Neural progenitor cell (in vitro differentiated cells): ENCODE results near the gene LRRC27. TPM values are rescaled to one million over a fixed set of nuclear protein-coding genes. Genes with fewer than 3 reads are reported as not detected.

Source experiments
- DNase-seq: peaks from one replicate; pipeline ENCODE4 v3.0.0-alpha.2; 2016; ENCODE audit warnings: low spot score
- H2AFZ ChIP-seq: fragments of 200-600 bp; sonication (generic); replicated peaks from 2 replicates; pipeline ENCODE4 v1.6.1; 2016; ENCODE audit warnings: antibody characterized with exemption
- H3F3A ChIP-seq: fragments of 200-600 bp; sonication (generic); 2 replicates; pipeline ENCODE4 v1.6.1; 2016; ENCODE audit warnings: antibody characterized with exemption, low read depth
- H3K27ac ChIP-seq: fragments of 200-600 bp; sonication (generic); 2 replicates; pipeline ENCODE4 v1.5.1; 2016; ENCODE audit warnings: mild to moderate bottlenecking
- H3K27me3 ChIP-seq: fragments of 200-600 bp; sonication (generic); 2 replicates; pipeline ENCODE4 v1.6.1; 2016; ENCODE audit warnings: mild to moderate bottlenecking, moderate library complexity
- H3K36me3 ChIP-seq: fragments of 200-600 bp; sonication (generic); 2 replicates; pipeline ENCODE4 v1.5.1; 2016
- H3K4me1 ChIP-seq: fragments of 200-600 bp; sonication (generic); 2 replicates; pipeline ENCODE4 v1.6.1; 2016; ENCODE audit warnings: mixed run types
- H3K4me2 ChIP-seq: fragments of 200-600 bp; sonication (generic); 2 replicates; pipeline ENCODE4 v1.6.1; 2016
- H3K4me3 ChIP-seq: fragments of 200-600 bp; sonication (generic); 2 replicates; pipeline ENCODE4 v1.5.1; 2016
- H3K79me2 ChIP-seq: fragments of 200-600 bp; sonication (generic); 2 replicates; pipeline ENCODE4 v1.6.1; 2016; ENCODE audit warnings: low read depth
- H3K9ac ChIP-seq: fragments of 200-600 bp; sonication (generic); 2 replicates; pipeline ENCODE4 v1.6.1; 2016
- H3K9me3 ChIP-seq: fragments of 200-600 bp; sonication (generic); 2 replicates; pipeline ENCODE4 v1.5.1; 2016; ENCODE audit warnings: low read depth
- H4K20me1 ChIP-seq: fragments of 200-600 bp; sonication (generic); 2 replicates; pipeline ENCODE4 v1.6.1; 2016; ENCODE audit warnings: low read depth
- H3K27ac Mint-ChIP-seq: 3 replicates; pipeline ENCODE4 v1.8.0; 2021; ENCODE audit warnings: mixed read lengths
- H3K27me3 Mint-ChIP-seq: 2 replicates; pipeline ENCODE4 v1.8.0; 2022; ENCODE audit warnings: low read depth, mild to moderate bottlenecking, inconsistent platforms, moderate library complexity, mixed read lengths; ENCODE audit not compliant: insufficient read depth
- H3K36me3 Mint-ChIP-seq: 3 replicates; pipeline ENCODE4 v1.8.0; 2021; ENCODE audit warnings: mixed read lengths
- H3K4me1 Mint-ChIP-seq: 3 replicates; pipeline ENCODE4 v1.8.0; 2021; ENCODE audit warnings: mixed read lengths
- H3K4me3 Mint-ChIP-seq: 3 replicates; pipeline ENCODE4 v1.8.0; 2021; ENCODE audit warnings: mild to moderate bottlenecking, moderate library complexity, mixed read lengths
- H3K9me3 Mint-ChIP-seq: 3 replicates; pipeline ENCODE4 v1.8.0; 2020; ENCODE audit warnings: mixed read lengths
- EZH2 ChIP-seq: fragments of 200-600 bp; sonication (generic); IDR thresholded peaks from 2 replicates; pipeline ENCODE4 v1.6.1; 2017; ENCODE audit warnings: antibody characterized with exemption, mild to moderate bottlenecking, moderate library complexity
- EZH2phosphoT487 ChIP-seq: fragments of 200-600 bp; sonication (generic); IDR thresholded peaks from 2 replicates; pipeline ENCODE4 v1.6.1; 2017; ENCODE audit warnings: antibody characterized with exemption
- total RNA-seq: library from RNA; depleted of rRNA; stranded (reverse); fragments of >200 nt; gene quantifications from 2 replicates; pipeline ENCODE4 v1.2.3, GENCODE V29; 2015; ENCODE audit warnings: low replicate concordance
- TF ChIP-seq, protein P1 (sequence below): fragments of 200-600 bp; sonication (generic); IDR thresholded peaks from 2 replicates; pipeline ENCODE4 v1.5.1; 2017; ENCODE audit warnings: antibody characterized with exemption, mild to moderate bottlenecking

The LRRC27 gene
- total RNA-seq, 1 donor from 2014 or later, result 16.9 TPM

DNA sequence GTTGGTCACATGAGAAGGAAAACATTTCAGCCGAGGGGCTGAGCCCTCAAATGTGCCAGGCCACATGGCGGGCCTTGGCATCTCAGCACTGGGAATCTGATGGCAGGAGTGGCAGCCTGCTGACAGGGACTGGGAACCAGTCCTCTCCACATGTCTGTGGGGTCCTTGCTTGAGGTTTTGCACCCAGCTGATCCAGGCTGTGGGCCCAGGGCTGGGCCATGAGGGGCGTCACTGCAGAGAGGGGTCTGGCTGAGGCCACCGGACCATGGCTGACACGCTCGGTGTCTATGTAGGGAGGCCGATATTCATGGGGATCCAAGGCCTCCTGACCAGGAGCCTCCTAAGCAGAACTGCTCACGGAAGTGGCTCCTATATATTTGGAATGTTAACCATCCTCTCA is 34.0 kb downstream of the LRRC27 start:
- no peak overlapping the region for H3K9ac ChIP-seq
- no peaks in the 10 kb centered on the region for H3K27me3 ChIP-seq
- no peak overlapping the region for H3K27ac ChIP-seq
- H3K4me3 ChIP-seq, result no peak overlapping the region
- H3K27me3 Mint-ChIP-seq, result peaks cover 3% of the 10 kb centered on the region
- no peaks in the 10 kb centered on the region for H3K9me3 ChIP-seq
- no peaks in the 10 kb centered on the region for H3K9me3 Mint-ChIP-seq
- no peaks in the 10 kb centered on the region for H3K79me2 ChIP-seq
- H3K4me2 ChIP-seq, result no peak overlapping the region
- TF ChIP-seq EZH2, result no peak
- TF ChIP-seq, protein P1, sequence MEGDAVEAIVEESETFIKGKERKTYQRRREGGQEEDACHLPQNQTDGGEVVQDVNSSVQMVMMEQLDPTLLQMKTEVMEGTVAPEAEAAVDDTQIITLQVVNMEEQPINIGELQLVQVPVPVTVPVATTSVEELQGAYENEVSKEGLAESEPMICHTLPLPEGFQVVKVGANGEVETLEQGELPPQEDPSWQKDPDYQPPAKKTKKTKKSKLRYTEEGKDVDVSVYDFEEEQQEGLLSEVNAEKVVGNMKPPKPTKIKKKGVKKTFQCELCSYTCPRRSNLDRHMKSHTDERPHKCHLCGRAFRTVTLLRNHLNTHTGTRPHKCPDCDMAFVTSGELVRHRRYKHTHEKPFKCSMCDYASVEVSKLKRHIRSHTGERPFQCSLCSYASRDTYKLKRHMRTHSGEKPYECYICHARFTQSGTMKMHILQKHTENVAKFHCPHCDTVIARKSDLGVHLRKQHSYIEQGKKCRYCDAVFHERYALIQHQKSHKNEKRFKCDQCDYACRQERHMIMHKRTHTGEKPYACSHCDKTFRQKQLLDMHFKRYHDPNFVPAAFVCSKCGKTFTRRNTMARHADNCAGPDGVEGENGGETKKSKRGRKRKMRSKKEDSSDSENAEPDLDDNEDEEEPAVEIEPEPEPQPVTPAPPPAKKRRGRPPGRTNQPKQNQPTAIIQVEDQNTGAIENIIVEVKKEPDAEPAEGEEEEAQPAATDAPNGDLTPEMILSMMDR, result no peak
- TF ChIP-seq EZH2phosphoT487, result no peak
- H2AFZ ChIP-seq, result no peak overlapping the region
- H3K36me3 ChIP-seq, result no peaks in the 10 kb centered on the region
- DNase-seq, result no peak
- H3K27ac Mint-ChIP-seq, result no peak overlapping the region
- H3K4me1 ChIP-seq, result peaks cover 9% of the 10 kb centered on the region
- no peak overlapping the region for H3K4me3 Mint-ChIP-seq
- peaks cover 26% of the 10 kb centered on the region for H3K4me1 Mint-ChIP-seq
- no peaks in the 10 kb centered on the region for H4K20me1 ChIP-seq
- H3K36me3 Mint-ChIP-seq, result peaks cover 18% of the 10 kb centered on the region
- H3F3A ChIP-seq, result no peaks in the 10 kb centered on the region

DNA sequence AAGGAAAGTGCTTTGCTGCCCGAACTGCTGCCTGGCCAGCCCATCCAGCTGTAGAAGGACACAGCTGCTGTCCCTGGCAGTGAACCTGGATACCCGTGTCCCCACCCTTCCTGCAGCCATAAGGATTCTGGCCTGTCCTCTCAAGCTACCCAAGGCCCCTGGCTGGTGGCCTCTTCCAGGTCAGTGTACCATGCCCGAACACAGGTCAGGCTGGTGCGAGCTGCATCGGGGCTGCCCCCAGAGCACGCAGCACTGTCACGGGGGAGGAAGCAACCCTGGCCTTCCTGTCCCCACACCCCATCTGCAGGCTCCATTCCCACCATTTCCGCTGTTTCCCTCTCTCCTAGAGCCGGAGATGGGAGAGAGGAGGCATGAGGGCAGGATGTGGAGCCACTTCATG is 34.5 kb downstream of the LRRC27 start:
- H4K20me1 ChIP-seq, result no peaks in the 10 kb centered on the region
- no peak for DNase-seq
- H3K4me3 Mint-ChIP-seq, result no peak overlapping the region
- H3K27ac Mint-ChIP-seq, result no peak overlapping the region
- H3K36me3 ChIP-seq, result no peaks in the 10 kb centered on the region
- H3K27me3 Mint-ChIP-seq, result peaks cover 3% of the 10 kb centered on the region
- no peak overlapping the region for H2AFZ ChIP-seq
- H3K36me3 Mint-ChIP-seq, result peaks cover 18% of the 10 kb centered on the region
- no peaks in the 10 kb centered on the region for H3K27me3 ChIP-seq
- H3K4me1 Mint-ChIP-seq, result peaks cover 26% of the 10 kb centered on the region
- no peaks in the 10 kb centered on the region for H3K9me3 Mint-ChIP-seq
- peaks cover 9% of the 10 kb centered on the region for H3K4me1 ChIP-seq
- no peaks in the 10 kb centered on the region for H3F3A ChIP-seq
- no peaks in the 10 kb centered on the region for H3K79me2 ChIP-seq
- H3K27ac ChIP-seq, result no peak overlapping the region
- no peak overlapping the region for H3K9ac ChIP-seq
- no peaks in the 10 kb centered on the region for H3K9me3 ChIP-seq
- TF ChIP-seq EZH2 (no peak), EZH2phosphoT487 (no peak)
- TF ChIP-seq, protein P1, result no peak
- H3K4me3 ChIP-seq, result no peak overlapping the region
- H3K4me2 ChIP-seq, result no peak overlapping the region

DNA sequence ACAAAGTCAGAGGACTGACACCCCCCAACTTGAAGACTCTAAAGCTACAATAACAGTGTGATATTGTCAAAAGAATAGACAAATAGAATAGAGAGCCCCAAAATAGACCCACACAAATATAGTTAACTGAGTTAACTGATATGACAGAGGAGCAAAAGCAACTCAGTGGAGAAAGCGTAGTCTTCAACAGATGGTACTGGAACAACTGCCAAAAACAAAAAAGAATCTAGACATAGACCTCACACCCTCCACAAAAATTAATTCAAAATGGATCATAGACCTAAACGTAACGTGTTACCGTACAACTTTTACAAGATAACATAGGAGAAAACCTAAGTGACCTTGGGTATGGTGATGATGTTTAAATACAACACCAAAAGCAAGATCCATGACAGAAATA is 36.4 kb downstream of the LRRC27 start:
- H3K9ac ChIP-seq, result no peak overlapping the region
- H3K36me3 ChIP-seq, result no peaks in the 10 kb centered on the region
- Mint-ChIP-seq H3K36me3 (peaks cover 18% of the 10 kb centered on the region), H3K4me3 (no peak overlapping the region), H3K4me1 (peaks cover 26% of the 10 kb centered on the region), H3K9me3 (no peaks in the 10 kb centered on the region), H3K27me3 (peaks cover 6% of the 10 kb centered on the region), H3K27ac (no peak overlapping the region)
- no peaks in the 10 kb centered on the region for H3F3A ChIP-seq
- H3K4me3 ChIP-seq, result no peak overlapping the region
- H4K20me1 ChIP-seq, result no peaks in the 10 kb centered on the region
- no peaks in the 10 kb centered on the region for H3K79me2 ChIP-seq
- H3K27me3 ChIP-seq, result no peaks in the 10 kb centered on the region
- H3K27ac ChIP-seq, result no peak overlapping the region
- H3K9me3 ChIP-seq, result no peaks in the 10 kb centered on the region
- H2AFZ ChIP-seq, result no peak overlapping the region
- H3K4me1 ChIP-seq, result peaks cover 9% of the 10 kb centered on the region
- H3K4me2 ChIP-seq, result no peak overlapping the region
- DNase-seq, result no peak
- TF ChIP-seq EZH2phosphoT487 (no peak), EZH2 (no peak)
- TF ChIP-seq, protein P1, result no peak
